Measurements from ENCODE around the gene MYO1C.

GRCh38 chr17:1518410-1518809, 25.9 kb upstream of the MYO1C start:
- TF ChIP-seq CTCF (IDR thresholded peaks at IDR 0.05; ENCODE audit: poor library complexity, severe bottlenecking) (no peak), EZH2 (IDR thresholded peaks at IDR 0.05; ENCODE audit: borderline replicate concordance, insufficient read depth, low read length, poor library complexity, severe bottlenecking) (no peak), RAD21 (conservative IDR thresholded peaks at IDR 0.05) (no peak), EP300 (conservative IDR thresholded peaks at IDR 0.05; ENCODE audit: poor library complexity, severe bottlenecking) (no peak), POLR2AphosphoS5 (IDR thresholded peaks at IDR 0.05) (no peak), REST (IDR thresholded peaks at IDR 0.05; ENCODE audit: borderline replicate concordance) (no peak)

All from neural cell (in vitro differentiated cells).